Astrocyte of the cerebellum (primary cell): Measurements from ENCODE around the gene MYO1E.

ENCODE experiments used
- DNase-seq: peaks from one replicate; pipeline ENCODE4 v3.0.0-alpha.2; 2011; ENCODE audit warnings: low read depth
- H3K4me3 ChIP-seq: 2 replicates; pipeline ENCODE4 v1.5.1; 2011; ENCODE audit warnings: mild to moderate bottlenecking, low read depth, low read length, moderate library complexity
- CTCF ChIP-seq: IDR thresholded peaks from 2 replicates; pipeline ENCODE4 v1.5.1; 2012; ENCODE audit warnings: low read length, low read depth, moderate library complexity, mild to moderate bottlenecking; ENCODE audit errors: missing control alignments
- in situ Hi-C: cut with HindIII; loops from 2 replicates; pipeline ENCODE4 v1.10.0; 2017; ENCODE audit warnings: low sequenced_read_pairs

The MYO1E gene

DNA sequence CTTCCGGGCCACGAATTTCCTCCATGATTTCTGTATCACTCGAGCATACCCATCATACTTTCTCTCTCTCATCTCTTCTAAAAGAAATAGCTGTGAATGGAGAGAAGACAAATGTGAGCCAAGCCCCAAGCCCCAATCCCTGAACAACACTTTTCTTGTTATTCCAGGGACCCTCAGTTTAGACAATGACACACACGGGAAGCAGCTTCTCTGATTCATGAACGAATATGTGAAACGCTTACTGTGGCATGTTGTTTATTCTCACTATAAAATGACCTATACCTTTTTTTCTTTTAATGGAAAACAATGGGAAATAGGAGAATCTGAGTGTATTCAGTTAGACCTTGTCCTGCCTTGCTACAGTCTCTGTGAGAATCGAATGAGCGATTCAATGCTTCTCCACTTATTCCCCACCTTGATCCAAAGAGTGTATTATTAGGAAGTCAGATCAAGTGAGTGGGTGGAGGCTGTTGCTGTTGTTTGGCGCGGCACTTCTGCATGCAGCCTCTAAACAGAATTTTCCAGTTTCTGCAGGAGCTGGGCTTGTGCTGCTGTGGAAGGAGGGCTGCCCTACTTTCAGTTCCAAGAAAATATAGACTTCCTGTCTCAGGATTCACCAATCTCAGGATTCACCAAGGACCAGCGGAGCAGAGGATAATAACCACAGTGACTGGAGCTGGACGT, 198.4 kb downstream of the MYO1E start:
- H3K4me3 ChIP-seq = no peak overlapping the region
- in situ Hi-C loops = no loop called here
- no peak for DNase-seq
- no peak for TF ChIP-seq CTCF

DNA sequence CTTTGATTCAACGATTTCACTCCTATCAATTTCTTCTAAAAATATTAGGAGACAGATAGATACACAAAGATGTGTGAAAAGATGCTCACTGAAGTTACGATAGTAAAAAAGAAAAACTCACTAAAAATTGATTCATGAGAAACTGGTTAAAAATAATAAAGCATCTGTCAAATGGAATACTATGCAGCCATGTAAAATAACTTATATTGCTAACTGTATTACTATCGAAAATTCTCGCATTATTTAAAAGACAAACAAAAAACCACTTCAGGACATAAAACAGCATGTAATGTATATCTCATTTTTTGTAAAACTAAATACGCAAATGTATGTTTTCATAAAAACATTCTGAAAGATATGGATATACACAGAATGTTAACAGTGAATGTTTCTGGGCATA, 199.5 kb downstream of the MYO1E start:
- in situ Hi-C loops = no loop called here
- TF ChIP-seq CTCF = no peak

DNA sequence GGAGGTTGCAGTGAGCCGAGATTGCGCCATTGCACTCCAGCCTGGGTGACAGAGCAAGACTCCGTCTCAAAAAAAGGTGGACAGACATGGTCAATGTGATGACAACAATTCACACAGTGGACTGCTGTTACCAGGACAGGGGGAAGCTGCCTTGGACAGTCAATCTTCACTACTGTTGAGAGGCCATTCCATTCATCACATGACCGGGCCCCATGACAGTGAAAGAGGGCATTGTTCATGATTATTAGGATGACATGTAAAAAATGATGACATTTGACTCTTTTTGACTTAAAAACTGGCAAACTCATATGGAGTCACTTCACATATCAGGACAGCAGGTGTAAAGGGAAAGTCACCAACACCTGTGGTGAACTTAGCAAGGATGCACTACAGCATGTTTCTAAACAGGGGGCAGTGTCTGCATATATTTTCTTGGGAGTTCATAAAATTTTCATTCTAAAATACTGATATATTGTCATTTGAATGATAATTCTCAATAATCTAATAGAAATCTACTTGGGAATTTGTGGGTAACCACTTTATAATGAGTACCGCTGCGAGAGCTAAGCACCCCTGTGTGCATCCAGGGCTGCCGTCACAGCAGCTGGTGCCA, 200.3 kb downstream of the MYO1E start:
- TF ChIP-seq CTCF = peak; percentile 6
- in situ Hi-C loops = no loop called here
- no peak for DNase-seq
- H3K4me3 ChIP-seq = no peak overlapping the region

More for the DNA sequence above, 199.5 kb downstream of the MYO1E start:
- no peak overlapping the region for H3K4me3 ChIP-seq
- DNase-seq = no peak

- no peak for DNase-seq
- in situ Hi-C loops = no loop called here
- H3K4me3 ChIP-seq = no peak overlapping the region
- no peak for TF ChIP-seq CTCF
These were observed 201.6 kb downstream of the MYO1E start for GRCh38 chr15:59171067-59171397.

- peak; percentile 39 for DNase-seq
- H3K4me3 ChIP-seq = no peak overlapping the region
- in situ Hi-C loops = no loop called here
These were observed 202.2 kb downstream of the MYO1E start for GRCh38 chr15:59170295-59171066.

More at GRCh38 chr15:59170295-59171066, 202.2 kb downstream of the MYO1E start:
- TF ChIP-seq CTCF = no peak
